Keratinocyte (primary cell): ENCODE measurements around the gene FAM53A. TPM values are rescaled to one million over a fixed set of nuclear protein-coding genes. Genes with fewer than 3 reads are reported as not detected.

Source experiments
- DNase-seq: peaks from one replicate; pipeline ENCODE4 v3.0.0-alpha.2; 2011; ENCODE audit warnings: low read depth, missing footprints, low spot score
- FAIRE-seq: peaks from 2 replicates; lab custom pipeline; 2011; peaks lifted over from hg19 to GRCh38; lab: Jason Lieb, UNC
- H2AFZ ChIP-seq: 2 replicates; pipeline ENCODE4 v1.6.0; 2012; ENCODE audit warnings: low read length, control low read depth, inconsistent platforms; ENCODE audit not compliant: control insufficient read depth
- H3K27ac ChIP-seq: 2 replicates; pipeline ENCODE4 v1.5.1; 2011; ENCODE audit warnings: low read length; ENCODE audit not compliant: control insufficient read depth, insufficient read depth
- H3K27me3 ChIP-seq: 3 replicates; pipeline ENCODE4 v1.6.0; 2011; ENCODE audit warnings: low read length; ENCODE audit not compliant: control insufficient read depth, insufficient read depth; ENCODE audit errors: extremely low read depth
- H3K36me3 ChIP-seq, 2 experiments: 2 replicates in 1 of 2; 3 replicates in 1 of 2; pipeline ENCODE4 v1.5.1; 2011; ENCODE audit warnings: low read length in 2 of 2, mild to moderate bottlenecking in 1 of 2; ENCODE audit not compliant: control insufficient read depth in 2 of 2, insufficient read depth in 2 of 2; ENCODE audit errors: extremely low read depth in 1 of 2
- H3K4me1 ChIP-seq: 3 replicates; pipeline ENCODE4 v1.5.1; 2011; ENCODE audit warnings: low read length; ENCODE audit not compliant: control insufficient read depth, insufficient read depth; ENCODE audit errors: extremely low read depth
- H3K4me2 ChIP-seq: 3 replicates; pipeline ENCODE4 v1.6.0; 2011; ENCODE audit warnings: low read depth, low read length; ENCODE audit not compliant: control insufficient read depth, insufficient read depth; ENCODE audit errors: extremely low read depth
- H3K4me3 ChIP-seq, 3 experiments: fragments of 200-600 bp in 1 of 3; sonication (generic) in 1 of 3; 2 replicates in 2 of 3; 3 replicates in 1 of 3; pipeline ENCODE4 v1.5.1; 2011 to 2016; ENCODE audit warnings: low read length in 3 of 3, mild to moderate bottlenecking in 3 of 3, control low read depth in 2 of 3, inconsistent platforms in 1 of 3, low read depth in 1 of 3, mixed read lengths in 1 of 3, mixed run types in 1 of 3, moderate library complexity in 1 of 3; ENCODE audit not compliant: control insufficient read depth in 2 of 3, insufficient read depth in 2 of 3; ENCODE audit errors: extremely low read depth in 1 of 3
- H3K79me2 ChIP-seq: 2 replicates; pipeline ENCODE4 v1.6.0; 2012; ENCODE audit warnings: low read length; ENCODE audit not compliant: control insufficient read depth, insufficient read depth
- H3K9ac ChIP-seq: 3 replicates; pipeline ENCODE4 v1.6.0; 2011; ENCODE audit warnings: low read length; ENCODE audit not compliant: control insufficient read depth, insufficient read depth; ENCODE audit errors: extremely low read depth
- H3K9me1 ChIP-seq: 3 replicates; pipeline ENCODE4 v1.6.0; 2011; ENCODE audit warnings: low read length; ENCODE audit not compliant: control insufficient read depth, insufficient read depth; ENCODE audit errors: extremely low read depth
- H3K9me3 ChIP-seq: 2 replicates; pipeline ENCODE4 v1.5.1; 2012; ENCODE audit warnings: low read depth, low read length; ENCODE audit not compliant: control insufficient read depth
- H4K20me1 ChIP-seq: 3 replicates; pipeline ENCODE4 v1.6.0; 2011; ENCODE audit warnings: low read length; ENCODE audit not compliant: control insufficient read depth, insufficient read depth; ENCODE audit errors: extremely low read depth
- EZH2 ChIP-seq: IDR thresholded peaks from one replicate; pipeline ENCODE4 v1.6.1; 2012; ENCODE audit warnings: inconsistent platforms, mild to moderate bottlenecking, low read length, moderate library complexity
- dilution Hi-C: fragments of 300-500 bp; cut with MboI; formaldehyde crosslinking; loops from one replicate; pipeline ENCODE4 v1.7.0; 2020; ENCODE audit warnings: low sequenced_read_pairs; ENCODE audit not compliant: extremely low pct_ligation_motif_present
- polyA plus RNA-seq, 5 experiments: library from polyadenylated mRNA; depleted of rRNA in 3 of 5; stranded (reverse) in 3 of 5; stranded (forward) in 1 of 5; unstranded in 1 of 5; fragments of >200 nt; gene quantifications; 1 replicate in 1 of 5; 2 replicates in 3 of 5; 3 replicates in 1 of 5; pipeline versions ENCODE4 v1.2.1 to v1.2.3, GENCODE V29; 2011 to 2012; ENCODE audit warnings: missing spikeins in 2 of 5, low read depth in 1 of 5, low replicate concordance in 1 of 5
- TF ChIP-seq, protein P1 (sequence below), 3 experiments: IDR thresholded peaks in 1 of 3; conservative IDR thresholded peaks in 1 of 3; optimal IDR thresholded peaks in 1 of 3; 2 replicates in 2 of 3; 3 replicates in 1 of 3; pipeline versions ENCODE3 to v1.5.1; 2011; ENCODE audit warnings: low read length in 3 of 3, mild to moderate bottlenecking in 3 of 3, moderate library complexity in 2 of 3, control low read depth in 1 of 3, inconsistent platforms in 1 of 3; ENCODE audit not compliant: insufficient read depth in 2 of 3; ENCODE audit errors: extremely low read depth in 1 of 3

Gene FAM53A
- polyA plus RNA-seq, 1 donor (not counting 4 experiments of a cell fraction or from before 2014, with no cell fraction given): 0.50 TPM

DNA sequence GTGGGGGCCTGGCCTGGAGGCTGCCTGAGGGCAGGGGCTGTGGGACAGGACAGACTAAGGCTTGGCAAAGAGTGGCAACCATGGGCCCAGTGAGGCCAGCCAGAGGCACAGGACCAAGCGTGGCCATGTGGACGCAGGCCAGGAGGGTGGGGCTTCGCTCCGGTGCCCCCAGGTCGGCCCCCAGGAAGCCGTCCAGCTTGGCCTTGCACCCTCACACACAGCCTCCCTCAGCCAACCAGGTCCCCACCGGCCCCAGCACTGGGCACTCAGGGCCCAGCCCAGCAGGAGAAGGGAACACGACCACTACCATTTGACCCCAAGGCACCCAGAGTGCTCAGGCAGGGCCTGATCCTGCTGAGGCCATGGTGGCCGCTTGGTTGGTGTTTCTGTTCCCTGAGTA, 57.2 kb downstream of the FAM53A start:
- Histone ChIP-seq H3K79me2 (no peaks in the 10 kb centered on the region), H3K9me1 (no peaks in the 10 kb centered on the region), H3K4me3 (no peak overlapping the region), H3K9me3 (peaks cover 2% of the 10 kb centered on the region), H4K20me1 (no peaks in the 10 kb centered on the region), H3K4me1 (no peaks in the 10 kb centered on the region), H2AFZ (no peak overlapping the region), H3K36me3 (no peaks in the 10 kb centered on the region), H3K27me3 (no peaks in the 10 kb centered on the region), H3K4me2 (no peak overlapping the region), H3K9ac (no peak overlapping the region), H3K27ac (no peak overlapping the region)
- DNase-seq (no peak), FAIRE-seq (no peak)
- TF ChIP-seq, protein P1, sequence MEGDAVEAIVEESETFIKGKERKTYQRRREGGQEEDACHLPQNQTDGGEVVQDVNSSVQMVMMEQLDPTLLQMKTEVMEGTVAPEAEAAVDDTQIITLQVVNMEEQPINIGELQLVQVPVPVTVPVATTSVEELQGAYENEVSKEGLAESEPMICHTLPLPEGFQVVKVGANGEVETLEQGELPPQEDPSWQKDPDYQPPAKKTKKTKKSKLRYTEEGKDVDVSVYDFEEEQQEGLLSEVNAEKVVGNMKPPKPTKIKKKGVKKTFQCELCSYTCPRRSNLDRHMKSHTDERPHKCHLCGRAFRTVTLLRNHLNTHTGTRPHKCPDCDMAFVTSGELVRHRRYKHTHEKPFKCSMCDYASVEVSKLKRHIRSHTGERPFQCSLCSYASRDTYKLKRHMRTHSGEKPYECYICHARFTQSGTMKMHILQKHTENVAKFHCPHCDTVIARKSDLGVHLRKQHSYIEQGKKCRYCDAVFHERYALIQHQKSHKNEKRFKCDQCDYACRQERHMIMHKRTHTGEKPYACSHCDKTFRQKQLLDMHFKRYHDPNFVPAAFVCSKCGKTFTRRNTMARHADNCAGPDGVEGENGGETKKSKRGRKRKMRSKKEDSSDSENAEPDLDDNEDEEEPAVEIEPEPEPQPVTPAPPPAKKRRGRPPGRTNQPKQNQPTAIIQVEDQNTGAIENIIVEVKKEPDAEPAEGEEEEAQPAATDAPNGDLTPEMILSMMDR (optimal IDR thresholded peaks at IDR 0.05 in 1 of 3, IDR thresholded peaks at IDR 0.05 in 1 of 3, conservative IDR thresholded peaks at IDR 0.05 in 1 of 3; ENCODE audit: extremely low read depth in 1 of 3, insufficient read depth in 2 of 3, low read length in 3 of 3): no peak
- no peak for TF ChIP-seq EZH2
- dilution Hi-C loops: loop anchor here (25.0 kb wide), 1 partner anchor 215 kb away; the partner anchor contains the start of gene NKX1-1

GRCh38 chr4:1626151-1626550, 58.0 kb downstream of the FAM53A start:
- dilution Hi-C loops: loop anchor here (25.0 kb wide), 1 partner anchor 214 kb away; the partner anchor contains the start of gene NKX1-1
- Histone ChIP-seq H3K4me2 (no peak overlapping the region), H3K4me1 (no peaks in the 10 kb centered on the region), H4K20me1 (no peaks in the 10 kb centered on the region), H3K27me3 (no peaks in the 10 kb centered on the region), H2AFZ (no peak overlapping the region), H3K9ac (no peak overlapping the region), H3K9me1 (no peaks in the 10 kb centered on the region), H3K79me2 (no peaks in the 10 kb centered on the region), H3K4me3 (no peak overlapping the region), H3K27ac (no peak overlapping the region), H3K9me3 (peaks cover 2% of the 10 kb centered on the region), H3K36me3 (no peaks in the 10 kb centered on the region)
- TF ChIP-seq, protein P1 (optimal IDR thresholded peaks at IDR 0.05 in 1 of 3, IDR thresholded peaks at IDR 0.05 in 1 of 3, conservative IDR thresholded peaks at IDR 0.05 in 1 of 3; ENCODE audit: extremely low read depth in 1 of 3, insufficient read depth in 2 of 3, low read length in 3 of 3): no peak
- no peak for TF ChIP-seq EZH2
- DNase-seq (no peak), FAIRE-seq (no peak)
